ENCODE results near the gene CBR3.

Gene CBR3

GRCh38 chr21:36186506-36187399 lies 51.9 kb downstream of the CBR3 start:
- no peaks in the 10 kb centered on the region for H3K27me3 ChIP-seq (ENCODE audit: insufficient read depth, low read length)
- no peaks in the 10 kb centered on the region for H3K9me3 ChIP-seq (ENCODE audit: insufficient read depth, low read depth, low read length)
- H3K36me3 ChIP-seq (ENCODE audit: insufficient read depth, low read length) = no peaks in the 10 kb centered on the region
- H3K4me3 ChIP-seq (ENCODE audit: low read length) = no peak overlapping the region
- no peak overlapping the region for H3K27ac ChIP-seq (ENCODE audit: low read depth, low read length)
- no peaks in the 10 kb centered on the region for H3K4me1 ChIP-seq (ENCODE audit: insufficient read depth, low read length)
- H3K9ac ChIP-seq (ENCODE audit: low read depth, low read length) = no peak overlapping the region
- 79% methylated on average over 17 of the region's 18 CpGs for WGBS

GRCh38 chr21:36188081-36188681 lies 53.3 kb downstream of the CBR3 start:
- H3K9me3 ChIP-seq (ENCODE audit: insufficient read depth, low read depth, low read length) = no peaks in the 10 kb centered on the region
- WGBS = 87% methylated on average over 8 of the region's 8 CpGs
- H3K4me3 ChIP-seq (ENCODE audit: low read length) = no peak overlapping the region
- H3K36me3 ChIP-seq (ENCODE audit: insufficient read depth, low read length) = no peaks in the 10 kb centered on the region
- H3K9ac ChIP-seq (ENCODE audit: low read depth, low read length) = no peak overlapping the region
- H3K4me1 ChIP-seq (ENCODE audit: insufficient read depth, low read length) = no peaks in the 10 kb centered on the region
- no peak overlapping the region for H3K27ac ChIP-seq (ENCODE audit: low read depth, low read length)
- no peaks in the 10 kb centered on the region for H3K27me3 ChIP-seq (ENCODE audit: insufficient read depth, low read length)

GRCh38 chr21:36188937-36189336 lies 54.1 kb downstream of the CBR3 start:
- Histone ChIP-seq H3K27me3 (ENCODE audit: insufficient read depth, low read length) (no peaks in the 10 kb centered on the region), H3K36me3 (ENCODE audit: insufficient read depth, low read length) (no peaks in the 10 kb centered on the region), H3K27ac (ENCODE audit: low read depth, low read length) (no peak overlapping the region), H3K4me1 (ENCODE audit: insufficient read depth, low read length) (no peaks in the 10 kb centered on the region), H3K9me3 (ENCODE audit: insufficient read depth, low read depth, low read length) (no peaks in the 10 kb centered on the region), H3K9ac (ENCODE audit: low read depth, low read length) (no peak overlapping the region), H3K4me3 (ENCODE audit: low read length) (no peak overlapping the region)
- WGBS = 97% methylated on average over 2 of the region's 2 CpGs

GRCh38 chr21:36190736-36191135 lies 55.9 kb downstream of the CBR3 start:
- Histone ChIP-seq H3K4me3 (ENCODE audit: low read length) (no peak overlapping the region), H3K9me3 (ENCODE audit: insufficient read depth, low read depth, low read length) (no peaks in the 10 kb centered on the region), H3K36me3 (ENCODE audit: insufficient read depth, low read length) (no peaks in the 10 kb centered on the region), H3K9ac (ENCODE audit: low read depth, low read length) (no peak overlapping the region), H3K27me3 (ENCODE audit: insufficient read depth, low read length) (no peaks in the 10 kb centered on the region), H3K27ac (ENCODE audit: low read depth, low read length) (no peak overlapping the region), H3K4me1 (ENCODE audit: insufficient read depth, low read length) (no peaks in the 10 kb centered on the region)
- WGBS = 88% methylated on average over 4 of the region's 4 CpGs

GRCh38 chr21:36193200-36193599 lies 58.3 kb downstream of the CBR3 start:
- H3K9ac ChIP-seq (ENCODE audit: low read depth, low read length) = no peak overlapping the region
- 71% methylated on average over 7 of the region's 7 CpGs for WGBS

GRCh38 chr21:36194024-36194423 lies 59.1 kb downstream of the CBR3 start:
- WGBS = 92% methylated on average over 3 of the region's 3 CpGs
- no peak overlapping the region for H3K4me3 ChIP-seq (ENCODE audit: low read length)
- no peaks in the 10 kb centered on the region for H3K9me3 ChIP-seq (ENCODE audit: insufficient read depth, low read depth, low read length)
- no peaks in the 10 kb centered on the region for H3K36me3 ChIP-seq (ENCODE audit: insufficient read depth, low read length)
- H3K27ac ChIP-seq (ENCODE audit: low read depth, low read length) = no peak overlapping the region
- H3K4me1 ChIP-seq (ENCODE audit: insufficient read depth, low read length) = no peaks in the 10 kb centered on the region
- H3K9ac ChIP-seq (ENCODE audit: low read depth, low read length) = no peak overlapping the region
- H3K27me3 ChIP-seq (ENCODE audit: insufficient read depth, low read length) = no peaks in the 10 kb centered on the region

More at GRCh38 chr21:36193200-36193599, 58.3 kb downstream of the CBR3 start:
- no peaks in the 10 kb centered on the region for H3K36me3 ChIP-seq (ENCODE audit: insufficient read depth, low read length)
- H3K27ac ChIP-seq (ENCODE audit: low read depth, low read length) = no peak overlapping the region
- no peaks in the 10 kb centered on the region for H3K4me1 ChIP-seq (ENCODE audit: insufficient read depth, low read length)
- H3K4me3 ChIP-seq (ENCODE audit: low read length) = no peak overlapping the region
- H3K27me3 ChIP-seq (ENCODE audit: insufficient read depth, low read length) = no peaks in the 10 kb centered on the region
- no peaks in the 10 kb centered on the region for H3K9me3 ChIP-seq (ENCODE audit: insufficient read depth, low read depth, low read length)

- H3K36me3 ChIP-seq (ENCODE audit: insufficient read depth, low read length) = no peaks in the 10 kb centered on the region
- H3K9ac ChIP-seq (ENCODE audit: low read depth, low read length) = no peak overlapping the region
- H3K27ac ChIP-seq (ENCODE audit: low read depth, low read length) = no peak overlapping the region
- no peaks in the 10 kb centered on the region for H3K4me1 ChIP-seq (ENCODE audit: insufficient read depth, low read length)
- H3K9me3 ChIP-seq (ENCODE audit: insufficient read depth, low read depth, low read length) = no peaks in the 10 kb centered on the region
- no peak overlapping the region for H3K4me3 ChIP-seq (ENCODE audit: low read length)
- H3K27me3 ChIP-seq (ENCODE audit: insufficient read depth, low read length) = no peaks in the 10 kb centered on the region
- 100% methylated on average over 1 of the region's 1 CpG for WGBS
Observed at GRCh38 chr21:36195613-36196012, 60.7 kb downstream of the CBR3 start.
